Stimulated activated CD8-positive, alpha-beta memory T cell treated with anti-CD3 and anti-CD28 coated beads, Interleukin-4, amount 100 ng/mL, for 4 hours (primary cell): Measurements from ENCODE around the gene SLC35F3.

Source experiments
- DNase-seq, 2 donors: peaks; one replicate each; pipeline ENCODE4 v3.0.0-alpha.2; 2020; ENCODE audit warnings: low read depth in 2 of 2, low spot score in 1 of 2

The SLC35F3 gene

GRCh38 chr1:234355782-234356510, 451.5 kb downstream of the SLC35F3 start:
- no peak for DNase-seq

- peak in 1 of 2 donors; percentile 15 for DNase-seq
Measured at GRCh38 chr1:234356615-234357269, 452.3 kb downstream of the SLC35F3 start.

GRCh38 chr1:234357831-234358230, 453.4 kb downstream of the SLC35F3 start:
- DNase-seq: no peak

GRCh38 chr1:234361102-234361603, 456.7 kb downstream of the SLC35F3 start:
- no peak for DNase-seq

GRCh38 chr1:234362558-234362957, 458.1 kb downstream of the SLC35F3 start:
- DNase-seq: no peak

- DNase-seq: no peak
Measured at GRCh38 chr1:234368320-234369032, 464.0 kb downstream of the SLC35F3 start.

GRCh38 chr1:234369033-234369430, 464.6 kb downstream of the SLC35F3 start:
- no peak for DNase-seq

- DNase-seq: no peak
Measured at GRCh38 chr1:234369784-234370183, 465.3 kb downstream of the SLC35F3 start.

- no peak for DNase-seq
Measured at GRCh38 chr1:234371414-234371813, 466.9 kb downstream of the SLC35F3 start.

GRCh38 chr1:234372011-234372757, 467.7 kb downstream of the SLC35F3 start:
- DNase-seq: no peak

GRCh38 chr1:234373064-234373958, 468.8 kb downstream of the SLC35F3 start, which contains the start of gene COA6:
Gene COA6 (plus strand): TSS chr1:234373456. CDS start chr1:234373467, 11 bp downstream.
- DNase-seq: peak; percentile 79 to 84

- DNase-seq: peak in 1 of 2 donors; percentile 10
Measured at GRCh38 chr1:234373959-234374254, 469.4 kb downstream of the SLC35F3 start.
